Hepatocyte (in vitro differentiated cells): ENCODE measurements around the gene MRTFA.

ENCODE experiments used
- CTCF ChIP-seq: fragments of 200-600 bp; sonication (generic); IDR thresholded peaks from 2 replicates; pipeline ENCODE4 v1.5.1; 2016; ENCODE audit warnings: antibody characterized with exemption, mild to moderate bottlenecking; ENCODE audit not compliant: poor library complexity
- EZH2 ChIP-seq: fragments of 200-600 bp; sonication (generic); IDR thresholded peaks from 2 replicates; pipeline ENCODE4 v1.6.1; 2016; ENCODE audit warnings: antibody characterized with exemption, mild to moderate bottlenecking, borderline replicate concordance
- EZH2phosphoT487 ChIP-seq: fragments of 200-600 bp; sonication (generic); IDR thresholded peaks from one replicate; pipeline ENCODE4 v1.6.1; 2018; ENCODE audit warnings: antibody characterized with exemption, mild to moderate bottlenecking, low read depth, moderate library complexity; ENCODE audit not compliant: unreplicated experiment, severe bottlenecking

GRCh38 chr22:40450616-40451015, 185.9 kb downstream of the MRTFA start:
- TF ChIP-seq CTCF (no peak), EZH2phosphoT487 (no peak), EZH2 (no peak)
